ENCODE measurements around the gene SGK2.
A peak's percentile ranks its signal among the peaks of the same experiment; 100 is the strongest.
"Not testable (repeated sequence)": the region's sequence is repeated elsewhere in the genome, so short reads cannot be mapped to it uniquely, and the experiment has no call there.

Gene SGK2

GRCh38 chr20:43563991-43564390, 5.2 kb downstream of the SGK2 start:
- DNase-seq (ENCODE audit: low read depth), result no peak

- no peak for DNase-seq (ENCODE audit: low read depth)
Measured at GRCh38 chr20:43564455-43564854, 5.6 kb downstream of the SGK2 start.

- no peak for DNase-seq (ENCODE audit: low read depth)
Measured at GRCh38 chr20:43564993-43565757, 6.3 kb downstream of the SGK2 start.

- DNase-seq (ENCODE audit: low read depth), result no peak
Measured at GRCh38 chr20:43565758-43566104, 6.9 kb downstream of the SGK2 start.

- no peak for DNase-seq (ENCODE audit: low read depth)
Measured at GRCh38 chr20:43567477-43567876, 8.7 kb downstream of the SGK2 start.

GRCh38 chr20:43568706-43569105, 9.9 kb downstream of the SGK2 start:
- DNase-seq (ENCODE audit: low read depth), result no peak

GRCh38 chr20:43569282-43569681, 10.5 kb downstream of the SGK2 start:
- DNase-seq (ENCODE audit: low read depth), result no peak

GRCh38 chr20:43570496-43570895, 11.7 kb downstream of the SGK2 start:
- no peak for DNase-seq (ENCODE audit: low read depth)

- no peak for DNase-seq (ENCODE audit: low read depth)
Measured at GRCh38 chr20:43571310-43571709, 12.5 kb downstream of the SGK2 start.

- no peak for DNase-seq (ENCODE audit: low read depth)
Measured at GRCh38 chr20:43571771-43572170, 12.9 kb downstream of the SGK2 start.

- no peak for DNase-seq (ENCODE audit: low read depth)
Measured at GRCh38 chr20:43572891-43573290, 14.1 kb downstream of the SGK2 start.

- DNase-seq (ENCODE audit: low read depth), result no peak
Measured at GRCh38 chr20:43576108-43576507, 17.3 kb downstream of the SGK2 start.

- no peak for DNase-seq (ENCODE audit: low read depth)
Measured at GRCh38 chr20:43579861-43580793, 21.3 kb downstream of the SGK2 start.

- no peak for DNase-seq (ENCODE audit: low read depth)
Measured at GRCh38 chr20:43583133-43583864, 24.5 kb downstream of the SGK2 start.

- DNase-seq (ENCODE audit: low read depth), result no peak
Measured at GRCh38 chr20:43583982-43584432, 25.2 kb downstream of the SGK2 start.

- no peak for DNase-seq (ENCODE audit: low read depth)
Measured at GRCh38 chr20:43584448-43585136, 25.8 kb downstream of the SGK2 start.

- DNase-seq (ENCODE audit: low read depth), result no peak
Measured at GRCh38 chr20:43586641-43587040, 27.8 kb downstream of the SGK2 start.

GRCh38 chr20:43588526-43588925, 29.7 kb downstream of the SGK2 start:
- DNase-seq (ENCODE audit: low read depth), result not testable (repeated sequence)

GRCh38 chr20:43590036-43590391, 31.2 kb downstream of the SGK2 start:
- no peak for DNase-seq (ENCODE audit: low read depth)

- peak; percentile 83 for DNase-seq (ENCODE audit: low read depth)
Measured at GRCh38 chr20:43590392-43591303, 31.8 kb downstream of the SGK2 start, which contains the start of gene IFT52. TSS of gene IFT52 (plus strand) at chr20:43590937. CDS start at chr20:43594699, 3,762 bp downstream.

GRCh38 chr20:43601960-43602359, 43.1 kb downstream of the SGK2 start:
- DNase-seq (ENCODE audit: low read depth), result not testable (repeated sequence)
